GM21528 (cell line): ENCODE data around the gene TXK.
"Not testable (repeated sequence)": the region's sequence is repeated elsewhere in the genome, so short reads cannot be mapped to it uniquely, and the experiment has no call there.

Experiments
- ATAC-seq: cut with Tn5 transposase; IDR thresholded peaks from one replicate; pipeline ENCODE4 v1.9.1; 2021; ENCODE audit warnings: mild to moderate bottlenecking, moderate library complexity; ENCODE audit not compliant: unreplicated experiment, low FRiP score

The TXK gene

DNA sequence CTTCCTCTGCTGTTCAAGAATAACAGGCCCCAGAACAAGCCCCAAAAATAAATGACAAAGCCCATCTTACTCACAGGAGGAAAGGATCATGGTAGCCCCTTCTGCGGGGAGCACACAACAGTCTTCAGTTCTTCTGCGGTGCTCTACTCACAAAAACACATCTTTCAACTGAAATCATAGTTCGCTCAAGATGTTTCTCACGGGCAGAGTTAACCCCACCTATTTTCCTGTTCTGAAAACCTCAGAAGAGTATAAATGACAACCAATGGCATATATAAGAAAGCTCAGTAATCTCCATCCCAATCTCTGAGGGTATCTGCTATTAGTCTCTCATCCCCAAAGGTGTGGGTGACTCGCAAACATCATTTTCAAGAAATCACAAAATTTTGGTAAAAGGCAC, at the start of gene TXK:
Gene TXK (minus strand): TSS at position 170 of the 400 bp plus-strand sequence. CDS start 80 bp downstream, at position 90.
- no peak for ATAC-seq

GRCh38 chr4:48180234-48180633, 46.2 kb upstream of the TXK start:
- no peak for ATAC-seq

DNA sequence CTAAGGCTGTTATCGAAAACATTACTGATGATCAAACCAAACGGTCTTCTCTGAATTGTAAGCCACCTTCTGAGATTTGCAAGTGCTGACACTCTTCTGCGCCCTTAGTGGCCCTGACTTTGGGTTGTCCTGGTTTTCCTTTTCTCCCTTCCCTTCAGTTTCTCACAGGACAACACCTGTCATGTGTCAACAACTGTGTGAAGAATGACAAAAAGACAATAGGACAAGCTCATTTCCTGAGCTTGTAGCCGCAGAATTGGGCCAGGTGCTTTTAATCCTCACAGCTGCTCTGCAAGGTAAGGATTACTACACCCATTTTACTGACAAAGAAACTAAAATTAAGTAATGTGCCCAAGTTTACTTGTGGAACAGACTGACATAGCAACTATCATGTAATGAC, 44.9 kb upstream of the TXK start:
- no peak for ATAC-seq

- ATAC-seq, result no peak
These were observed 41.8 kb upstream of the TXK start for GRCh38 chr4:48175806-48176205.

DNA sequence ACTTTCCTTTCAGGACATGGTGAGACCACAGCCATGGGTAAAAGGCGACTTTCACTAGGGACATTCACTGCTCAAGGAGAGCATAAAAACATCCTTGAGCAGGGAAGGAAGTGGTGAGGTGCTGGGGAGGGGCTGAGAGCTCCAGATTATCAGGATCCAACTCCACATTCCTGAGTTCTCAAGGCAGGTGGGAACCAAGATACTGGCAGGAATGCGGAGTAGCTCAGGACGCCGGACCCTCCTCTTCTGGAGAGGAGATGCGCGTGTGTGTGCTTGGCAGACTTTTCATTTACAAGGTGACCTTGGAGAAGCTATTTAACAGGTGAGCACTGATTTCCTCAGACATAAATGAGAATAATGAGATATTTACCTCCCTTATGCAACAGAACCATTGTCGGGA, 41.3 kb upstream of the TXK start:
- no peak for ATAC-seq

DNA sequence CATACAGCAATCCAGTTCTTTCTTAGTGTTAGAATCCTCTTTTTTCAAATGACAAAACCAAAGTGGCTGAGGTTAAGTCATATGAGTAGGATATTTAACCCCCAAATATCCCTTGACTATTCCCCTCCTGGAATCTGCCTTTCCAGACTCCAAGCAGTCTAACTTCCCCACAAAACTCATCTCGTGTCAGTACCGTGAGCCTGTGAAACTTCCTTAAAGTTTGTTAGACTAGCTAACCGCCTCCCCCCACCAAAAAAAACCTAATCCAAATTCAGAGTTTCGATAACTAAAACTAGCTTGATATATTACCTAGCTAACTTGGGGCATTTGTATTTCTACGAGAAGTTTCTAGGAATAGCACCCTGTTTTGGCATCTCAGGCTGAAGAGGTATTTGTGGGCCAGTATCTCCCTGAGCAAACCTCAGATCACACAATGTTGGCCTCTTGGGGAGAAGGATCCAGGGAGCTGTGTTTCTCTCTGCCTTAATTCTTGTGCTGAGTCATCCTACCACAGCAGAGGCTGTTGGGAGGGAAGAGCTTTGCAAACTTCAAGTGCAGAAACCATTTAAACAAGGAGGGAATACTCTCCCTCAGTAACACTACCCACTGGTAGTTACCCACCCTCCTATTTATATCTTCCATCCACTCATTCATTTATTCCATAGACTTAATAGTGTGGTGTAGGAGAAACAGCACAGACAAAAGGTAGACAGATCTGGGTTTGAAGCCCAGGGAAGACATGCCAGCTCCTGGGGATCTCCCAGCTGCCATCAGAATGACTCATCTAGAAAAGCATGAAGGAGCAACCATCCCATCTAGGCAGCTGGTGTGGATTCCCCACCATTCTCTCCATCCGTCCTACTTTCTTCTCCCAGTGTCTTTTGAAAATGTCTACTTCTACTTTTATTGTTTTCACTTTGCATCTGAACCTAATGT, 39.3 kb upstream of the TXK start:
- peak; percentile 68 for ATAC-seq

GRCh38 chr4:48172651-48173050, 38.6 kb upstream of the TXK start:
- ATAC-seq, result no peak

- no peak for ATAC-seq
These were observed 35.6 kb upstream of the TXK start for GRCh38 chr4:48169636-48170035.

GRCh38 chr4:48167538-48168263, 33.7 kb upstream of the TXK start:
- no peak for ATAC-seq

DNA sequence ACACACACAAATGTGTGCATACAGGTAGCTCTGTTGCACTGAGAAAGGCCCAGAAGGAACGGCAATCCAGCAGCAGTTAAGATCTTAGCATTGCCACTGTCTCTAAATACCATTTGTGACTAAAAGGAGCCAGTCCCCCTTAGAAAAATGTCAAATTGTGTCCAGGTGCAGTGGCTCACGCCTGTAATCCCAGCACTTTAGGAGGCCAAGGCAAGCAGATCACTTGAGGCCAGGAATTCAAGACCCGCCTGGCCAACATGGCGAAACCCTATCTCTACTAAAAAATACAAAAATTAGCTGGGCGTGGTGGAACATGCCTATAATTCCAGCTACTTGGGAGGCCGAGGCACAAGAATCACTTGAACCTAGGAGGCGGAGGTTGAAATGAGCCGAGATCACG, 30.5 kb upstream of the TXK start:
- ATAC-seq, result not testable (repeated sequence)

GRCh38 chr4:48163746-48164145, 29.7 kb upstream of the TXK start:
- ATAC-seq, result no peak

- no peak for ATAC-seq
These were observed 28.1 kb upstream of the TXK start for GRCh38 chr4:48162162-48162561.

- ATAC-seq, result no peak
These were observed 23.2 kb upstream of the TXK start for GRCh38 chr4:48157271-48157670.

GRCh38 chr4:48156423-48156822, 22.4 kb upstream of the TXK start:
- no peak for ATAC-seq

DNA sequence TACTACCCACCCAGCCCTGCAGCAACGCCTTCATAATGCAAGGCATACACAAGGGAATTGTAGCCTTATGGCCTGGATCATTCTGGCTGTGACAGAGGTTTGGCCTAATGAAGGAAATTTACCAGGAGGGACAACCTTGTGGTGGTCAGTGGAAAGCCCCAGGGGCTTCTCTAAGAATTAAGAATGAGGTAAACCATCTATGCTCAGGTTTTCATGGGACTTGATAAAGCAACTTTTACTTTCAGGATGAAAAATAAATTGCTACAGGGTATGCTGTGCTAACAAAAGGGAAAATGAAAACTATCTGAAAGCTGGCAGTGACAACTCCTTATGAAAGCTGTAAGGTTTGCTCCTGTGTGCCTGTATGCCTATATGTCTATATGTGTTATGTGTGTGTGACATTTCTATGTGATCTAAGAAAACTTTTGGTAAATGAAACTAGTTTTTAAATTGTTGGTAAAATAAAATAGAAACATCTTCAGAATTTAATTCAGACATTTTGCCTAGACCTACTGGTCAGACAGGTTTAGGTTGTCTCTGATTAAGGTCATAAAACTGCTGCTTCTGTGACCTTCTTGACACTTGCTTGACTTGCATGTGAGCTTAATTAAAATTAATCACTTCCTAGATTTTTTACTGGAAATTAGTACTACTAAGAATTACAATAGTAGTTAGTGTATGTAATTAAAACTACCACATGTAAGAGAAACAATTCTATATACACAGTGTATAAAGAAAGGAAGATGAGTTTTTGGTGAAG, 19.9 kb upstream of the TXK start:
- ATAC-seq, result no peak

DNA sequence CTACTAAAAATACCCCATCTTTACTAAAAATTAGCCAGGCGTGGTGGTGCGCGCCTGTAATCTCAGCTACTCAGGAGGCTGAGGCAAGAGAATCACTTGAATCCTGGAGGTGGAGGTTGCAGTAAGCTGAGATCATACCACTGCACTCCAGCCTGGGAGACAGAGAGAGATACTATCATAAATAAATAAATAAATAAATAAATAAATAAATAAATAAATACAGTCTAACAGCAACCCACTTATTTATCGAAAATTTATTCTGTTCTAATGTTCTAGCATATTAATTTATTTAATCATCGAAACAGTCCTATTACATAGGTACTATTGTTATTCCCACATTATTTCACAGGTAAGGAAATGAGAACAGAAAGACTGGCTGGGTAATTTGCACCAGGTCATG, 18.2 kb upstream of the TXK start:
- no peak for ATAC-seq

- ATAC-seq, result no peak
These were observed 15.8 kb upstream of the TXK start for GRCh38 chr4:48149827-48150370.

GRCh38 chr4:48147621-48148020, 13.6 kb upstream of the TXK start:
- no peak for ATAC-seq

DNA sequence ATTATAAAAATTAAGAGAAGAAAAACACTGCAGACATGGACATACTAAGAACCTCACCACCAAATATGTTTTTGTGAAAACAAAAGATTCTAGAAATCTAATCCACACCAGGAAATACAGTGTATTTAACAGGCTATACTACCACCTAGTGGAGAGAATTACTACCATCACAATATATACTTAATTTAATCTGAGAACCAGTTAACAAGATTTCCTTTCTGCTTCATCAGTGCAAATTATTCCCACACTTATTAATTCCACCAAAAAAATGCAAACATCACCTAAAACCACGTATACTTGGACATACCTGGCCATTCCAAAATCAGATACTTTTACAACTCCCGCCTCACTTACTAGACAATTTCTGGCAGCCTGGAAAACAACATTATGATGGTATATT, 7.0 kb upstream of the TXK start:
- no peak for ATAC-seq

DNA sequence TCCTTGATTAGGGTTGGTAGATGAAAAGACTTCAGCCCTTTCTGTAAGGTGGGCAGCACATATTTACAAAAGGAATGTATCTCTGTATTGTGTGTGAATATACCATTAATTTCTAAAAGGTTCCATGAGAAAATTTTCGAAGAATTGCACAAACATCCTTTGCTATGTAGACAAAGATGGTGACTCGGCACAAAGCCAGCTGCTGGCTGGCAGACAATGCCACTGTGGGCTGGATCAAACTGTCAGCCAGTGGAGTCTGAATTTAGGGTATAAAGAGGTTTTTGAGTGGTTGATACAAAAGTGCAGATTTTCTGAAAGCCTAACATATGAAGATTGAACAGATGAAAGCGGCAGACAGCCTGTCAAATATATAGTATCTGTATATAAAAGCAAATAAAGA, 5.6 kb upstream of the TXK start:
- ATAC-seq, result no peak

DNA sequence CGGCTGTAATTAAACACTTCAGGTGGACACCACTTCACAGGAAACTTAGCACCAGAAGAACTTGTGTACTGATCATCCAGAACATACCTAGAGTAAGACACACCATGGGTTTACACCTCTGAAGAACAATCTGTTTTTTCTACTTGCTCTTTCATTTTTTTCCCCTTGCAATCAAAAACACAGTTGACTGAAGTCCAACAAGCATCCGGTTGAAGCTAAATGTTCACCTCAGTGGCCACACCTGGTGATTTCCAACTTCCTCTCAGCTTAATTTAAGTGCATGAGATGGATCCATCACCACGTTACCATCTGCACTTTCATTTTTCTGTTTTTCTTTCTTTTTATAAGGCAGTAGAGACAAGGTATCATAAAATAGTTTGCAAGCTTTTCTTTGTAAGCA, 4.9 kb upstream of the TXK start:
- ATAC-seq, result peak; percentile 76
